ENCODE data around the gene RASGRP1.

Gene RASGRP1

DNA sequence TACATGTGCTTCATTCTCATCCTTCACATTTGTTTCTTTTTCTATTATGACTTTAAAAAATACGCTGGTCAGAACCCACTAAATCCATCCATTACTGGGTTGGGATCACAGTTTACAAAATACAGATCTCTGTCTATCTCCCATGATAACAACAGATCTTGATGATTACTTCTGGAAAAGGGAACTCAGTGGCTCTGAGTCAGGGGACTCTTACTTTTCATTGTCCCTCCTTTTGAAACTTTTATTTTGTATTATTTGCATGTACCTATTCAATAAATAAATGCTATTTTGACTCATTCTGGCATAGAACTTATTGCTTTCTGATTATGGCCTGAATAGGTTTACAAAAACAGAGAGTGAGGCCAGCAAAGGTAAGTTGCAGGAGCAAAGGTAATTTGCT is 11.6 kb upstream of the RASGRP1 start:
- DNase-seq (ENCODE audit: low read depth, low spot score), result no peak

DNA sequence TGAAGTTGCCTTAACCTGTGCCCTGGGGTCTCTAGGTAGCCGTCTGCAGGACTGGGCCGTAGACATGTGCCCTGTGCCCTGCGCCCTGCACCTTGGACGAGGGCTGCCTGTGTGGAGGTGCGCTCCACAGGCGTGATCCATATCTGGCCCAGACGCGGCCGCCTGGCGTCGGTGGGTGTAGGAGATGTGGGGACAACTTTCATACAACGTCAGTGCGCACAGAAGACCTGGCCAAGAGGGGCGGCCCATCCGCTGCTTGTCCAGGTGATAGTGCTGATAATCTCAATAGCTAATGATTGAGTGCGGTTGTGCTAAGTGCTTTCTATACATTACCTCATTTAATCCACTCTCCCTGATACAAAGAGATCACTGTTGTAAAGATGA is 665 bp upstream of the RASGRP1 start:
- DNase-seq (ENCODE audit: low read depth, low spot score), result no peak

DNA sequence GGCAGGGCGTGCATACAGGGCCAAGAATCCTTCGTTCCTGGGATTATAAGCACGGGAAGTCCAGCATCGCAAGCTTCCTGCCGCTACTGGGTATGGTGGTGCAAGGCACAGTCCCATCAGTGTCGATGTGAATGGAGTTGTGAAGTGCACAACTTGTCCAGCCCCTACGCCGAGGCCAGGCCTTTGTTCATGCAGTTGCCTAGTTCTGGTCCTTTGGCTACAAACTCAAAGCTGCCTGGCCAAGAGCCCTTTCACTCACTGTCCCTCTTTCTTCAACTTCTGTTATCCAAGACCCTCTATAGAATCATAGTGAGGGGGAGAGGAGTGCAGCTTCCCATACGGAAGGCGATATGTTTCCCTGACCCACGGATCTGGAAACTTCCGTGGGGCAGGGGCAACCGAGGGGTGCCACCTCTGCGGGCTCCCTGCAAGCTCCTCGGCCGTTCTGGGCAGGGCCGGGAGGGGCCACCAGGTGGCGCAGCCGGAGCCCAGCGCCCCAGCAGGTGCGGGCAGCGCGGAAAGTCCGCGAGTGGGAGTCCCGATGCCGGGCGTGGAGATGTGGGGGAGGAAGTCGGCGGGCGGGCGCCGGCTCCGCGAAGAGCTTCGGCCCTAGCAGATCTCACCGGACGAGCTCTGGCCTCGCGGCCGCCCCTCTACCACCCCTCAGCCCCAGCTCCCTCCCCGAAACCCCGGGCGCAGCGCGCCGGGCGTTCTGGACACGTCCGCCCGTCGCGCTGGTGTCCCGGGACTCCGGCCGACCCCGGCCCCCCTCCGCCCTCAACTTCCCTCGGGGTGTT is 693 bp downstream of the RASGRP1 start:
- DNase-seq (ENCODE audit: low read depth, low spot score), result no peak

DNA sequence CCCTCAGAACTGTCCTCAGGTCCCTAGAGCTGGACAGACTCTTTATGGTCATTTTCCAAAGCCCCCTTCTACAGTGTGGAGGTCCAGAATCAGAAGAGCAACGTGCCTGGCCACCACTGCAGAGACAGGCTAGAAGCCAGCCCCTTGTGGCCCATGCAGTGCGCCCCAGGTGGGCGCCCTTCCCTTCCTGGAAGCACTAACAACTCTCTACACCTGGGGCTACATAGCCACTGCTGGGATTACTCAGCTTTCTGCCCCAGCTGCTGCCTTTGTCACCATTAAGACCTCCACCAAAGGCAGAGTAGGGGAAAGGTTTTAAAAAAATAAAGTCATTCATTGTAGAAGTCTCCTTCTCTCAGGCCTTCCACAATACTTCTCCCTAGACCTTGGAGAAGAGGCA is 2.3 kb downstream of the RASGRP1 start:
- no peak for DNase-seq (ENCODE audit: low read depth, low spot score)

DNA sequence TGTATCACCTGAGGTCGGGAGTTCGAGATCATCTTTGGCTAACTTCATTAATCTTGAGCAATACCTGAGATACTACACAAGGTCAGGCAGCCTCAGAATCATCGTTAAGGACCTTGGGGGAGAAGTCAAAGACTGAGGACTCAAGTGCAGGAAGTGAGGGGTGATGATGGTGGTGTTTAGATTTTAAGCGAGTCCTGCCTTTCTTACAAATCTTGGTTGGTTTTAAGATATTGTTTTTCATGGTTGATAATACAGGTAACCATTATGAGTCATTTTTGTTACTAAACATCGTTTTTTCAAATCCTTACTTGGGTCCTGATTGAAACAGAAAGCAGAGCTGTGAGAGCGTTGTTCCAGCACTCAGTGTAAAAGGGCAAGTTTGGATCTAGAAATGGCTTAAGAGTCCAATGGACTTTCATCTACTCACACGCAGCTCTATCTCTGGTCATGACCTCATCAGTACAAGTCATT is 4.1 kb downstream of the RASGRP1 start:
- no peak for DNase-seq (ENCODE audit: low read depth, low spot score)

DNA sequence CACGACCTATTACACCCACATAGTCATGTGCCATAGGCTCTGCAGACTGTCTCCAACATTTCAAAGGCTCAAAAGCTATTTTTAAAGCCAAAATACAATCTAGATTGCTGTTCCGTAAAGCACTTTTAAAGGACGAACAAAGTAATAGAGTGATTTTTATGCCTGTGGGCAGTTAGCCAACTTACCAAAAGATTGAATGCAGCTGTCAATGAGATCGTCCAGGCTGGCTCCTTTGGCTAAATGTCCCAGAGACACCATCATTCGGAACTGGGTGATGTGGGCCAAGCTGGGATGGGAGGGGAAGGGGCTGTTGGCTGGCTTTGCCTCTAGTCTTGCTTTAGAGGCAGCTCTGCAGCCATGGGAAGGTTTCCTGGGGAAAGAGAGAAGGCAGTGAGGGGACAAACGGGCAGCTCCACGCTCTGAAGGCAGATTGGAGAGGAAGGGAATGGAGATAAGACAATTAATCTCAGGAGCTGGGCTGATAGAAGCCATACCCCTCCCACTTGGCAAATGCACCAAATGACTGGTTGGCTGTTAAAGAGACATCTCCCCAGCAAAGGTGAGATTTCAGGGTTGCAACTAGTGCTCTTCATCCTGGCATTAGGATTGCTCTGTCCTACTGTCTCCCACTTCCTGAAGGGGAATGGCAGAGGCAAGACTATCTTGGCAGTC is 4.8 kb downstream of the RASGRP1 start:
- DNase-seq (ENCODE audit: low read depth, low spot score), result no peak

DNA sequence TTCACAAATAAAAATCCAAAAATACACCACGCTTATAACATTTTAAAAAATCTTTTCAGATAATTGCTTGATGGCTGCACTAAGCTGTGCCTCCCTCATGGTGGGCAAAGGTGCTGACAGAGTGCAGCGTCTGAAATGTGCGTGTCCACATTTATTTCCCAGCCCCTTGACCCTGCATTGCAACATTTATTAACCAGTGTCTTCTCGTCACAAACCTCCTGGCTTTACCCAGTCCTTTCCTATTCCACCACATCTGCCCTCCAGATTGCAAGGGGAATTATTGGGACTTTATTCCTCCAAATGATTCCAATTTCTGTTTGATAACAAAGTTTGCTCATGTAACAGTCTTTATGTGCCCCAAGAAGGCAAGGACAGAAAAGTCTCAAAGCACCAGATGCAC is 5.5 kb downstream of the RASGRP1 start:
- no peak for DNase-seq (ENCODE audit: low read depth, low spot score)

DNA sequence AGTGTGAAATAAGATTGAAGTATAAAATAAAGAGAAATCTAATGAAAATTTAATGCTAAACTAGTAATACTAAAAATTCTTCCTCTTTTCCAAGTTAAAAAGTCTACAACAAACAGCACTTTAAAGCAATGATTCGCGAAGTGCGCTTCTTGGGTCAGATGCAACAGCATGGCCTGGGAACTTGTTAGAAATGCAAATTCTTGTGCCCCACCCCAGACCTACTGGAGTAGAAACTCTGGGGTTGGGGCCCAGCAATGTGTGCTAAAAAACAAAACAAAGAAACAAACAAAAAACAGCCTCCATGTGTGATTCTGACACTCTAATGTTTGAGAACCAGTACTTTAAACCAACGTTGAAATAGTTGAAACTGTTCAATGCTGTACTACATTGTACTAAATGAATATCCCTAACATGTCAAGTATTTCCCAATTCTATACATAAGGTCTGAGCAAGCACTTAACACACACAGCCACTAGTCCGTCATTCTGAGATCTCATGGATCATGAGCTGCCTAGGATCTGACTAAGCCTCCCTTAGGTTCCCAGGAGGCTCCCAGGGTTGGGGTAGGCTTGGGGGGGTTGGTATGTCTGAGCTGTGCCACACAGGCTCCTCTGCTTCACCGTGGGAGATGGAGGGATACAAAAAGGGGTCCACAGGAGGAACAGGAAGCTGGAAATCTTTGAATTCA is 6.1 kb downstream of the RASGRP1 start:
- no peak for DNase-seq (ENCODE audit: low read depth, low spot score)

DNA sequence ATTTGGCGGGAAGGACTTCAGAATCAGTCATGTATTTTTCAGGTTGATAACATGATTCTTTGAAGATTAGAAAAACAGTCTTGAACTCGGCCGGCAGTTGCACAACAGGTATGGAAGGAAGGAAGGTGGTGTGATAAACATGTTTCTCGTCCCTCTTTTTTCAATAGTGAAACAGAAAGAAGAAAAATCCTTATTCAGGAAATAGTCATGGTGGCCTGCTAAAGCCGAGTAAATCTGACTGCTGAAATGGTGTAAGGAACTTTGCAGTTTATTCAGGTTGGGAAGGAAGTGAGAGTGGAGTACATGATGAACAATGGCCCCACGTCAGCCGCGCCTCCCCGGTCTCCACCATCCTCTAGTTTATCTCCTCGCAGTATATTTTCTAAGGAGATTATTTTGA is 6.7 kb downstream of the RASGRP1 start:
- no peak for DNase-seq (ENCODE audit: low read depth, low spot score)

DNA sequence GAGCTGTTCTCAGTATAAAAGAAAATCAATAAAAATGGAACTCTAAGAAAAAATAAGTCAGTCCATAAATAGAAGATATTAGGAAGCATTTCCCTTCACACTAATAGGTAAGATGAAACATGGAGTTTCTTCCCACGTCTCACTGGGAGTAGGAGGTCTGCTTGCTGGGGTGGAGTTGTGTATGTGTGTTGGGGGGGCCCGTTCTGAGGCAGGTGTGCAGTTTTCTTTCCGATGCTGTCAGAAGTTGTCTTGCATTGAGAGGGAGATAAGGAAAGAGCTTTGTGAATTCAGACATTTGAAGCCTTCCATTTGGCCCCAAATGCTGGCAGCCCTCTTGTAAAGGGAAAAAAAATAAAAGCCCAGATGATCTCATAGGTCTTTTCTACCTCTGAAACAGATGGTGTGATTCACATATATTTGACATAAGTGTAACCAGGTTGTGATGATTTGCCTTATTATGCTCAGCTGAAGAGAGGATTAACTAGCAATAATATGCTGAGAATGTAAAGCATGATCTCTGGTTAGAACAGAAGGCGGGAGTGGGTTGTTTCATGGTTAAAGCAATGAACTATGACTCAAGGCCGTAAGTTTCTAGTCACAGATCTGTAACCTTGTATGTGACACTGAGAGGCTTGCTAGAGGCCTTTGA is 8.8 kb downstream of the RASGRP1 start:
- DNase-seq (ENCODE audit: low read depth, low spot score), result no peak

DNA sequence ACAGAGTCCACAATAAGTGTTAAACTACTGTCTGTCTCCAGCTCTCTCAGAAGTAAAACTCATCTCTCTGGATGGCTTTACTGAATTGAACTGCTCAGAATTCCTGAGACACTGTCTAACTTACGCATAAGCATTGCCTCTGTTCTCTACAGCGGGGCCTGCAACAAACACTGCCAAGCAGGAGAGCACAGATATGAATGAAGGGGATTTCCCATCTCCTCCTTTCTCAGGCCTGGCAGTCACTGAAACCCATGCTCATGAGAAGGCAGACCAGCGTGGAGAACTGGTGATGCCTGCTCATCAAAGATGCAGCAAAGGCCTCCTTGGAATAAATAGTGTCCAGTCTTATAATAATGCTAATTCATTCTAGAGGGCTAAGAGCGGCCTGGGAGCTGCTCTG is 10.3 kb downstream of the RASGRP1 start:
- no peak for DNase-seq (ENCODE audit: low read depth, low spot score)

DNA sequence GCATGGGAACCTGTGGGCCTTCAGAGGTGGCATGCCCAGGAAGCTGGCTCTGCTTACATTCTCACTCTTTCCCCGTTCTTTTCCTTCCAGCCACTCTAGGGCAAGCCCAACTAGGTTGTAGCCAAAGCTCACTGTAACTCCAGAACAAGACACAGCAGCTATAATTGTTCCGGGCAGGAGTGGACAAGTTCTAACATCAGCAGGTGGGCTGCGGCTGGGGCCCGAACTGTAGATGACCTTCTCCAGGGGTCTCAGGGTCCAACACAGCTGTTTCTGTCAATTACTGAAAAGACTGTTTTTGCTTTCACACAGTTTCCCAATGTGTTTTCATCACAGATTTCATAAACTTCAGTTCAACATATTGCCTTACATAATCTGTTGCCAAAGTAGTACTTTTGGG is 11.5 kb downstream of the RASGRP1 start:
- DNase-seq (ENCODE audit: low read depth, low spot score), result no peak

DNA sequence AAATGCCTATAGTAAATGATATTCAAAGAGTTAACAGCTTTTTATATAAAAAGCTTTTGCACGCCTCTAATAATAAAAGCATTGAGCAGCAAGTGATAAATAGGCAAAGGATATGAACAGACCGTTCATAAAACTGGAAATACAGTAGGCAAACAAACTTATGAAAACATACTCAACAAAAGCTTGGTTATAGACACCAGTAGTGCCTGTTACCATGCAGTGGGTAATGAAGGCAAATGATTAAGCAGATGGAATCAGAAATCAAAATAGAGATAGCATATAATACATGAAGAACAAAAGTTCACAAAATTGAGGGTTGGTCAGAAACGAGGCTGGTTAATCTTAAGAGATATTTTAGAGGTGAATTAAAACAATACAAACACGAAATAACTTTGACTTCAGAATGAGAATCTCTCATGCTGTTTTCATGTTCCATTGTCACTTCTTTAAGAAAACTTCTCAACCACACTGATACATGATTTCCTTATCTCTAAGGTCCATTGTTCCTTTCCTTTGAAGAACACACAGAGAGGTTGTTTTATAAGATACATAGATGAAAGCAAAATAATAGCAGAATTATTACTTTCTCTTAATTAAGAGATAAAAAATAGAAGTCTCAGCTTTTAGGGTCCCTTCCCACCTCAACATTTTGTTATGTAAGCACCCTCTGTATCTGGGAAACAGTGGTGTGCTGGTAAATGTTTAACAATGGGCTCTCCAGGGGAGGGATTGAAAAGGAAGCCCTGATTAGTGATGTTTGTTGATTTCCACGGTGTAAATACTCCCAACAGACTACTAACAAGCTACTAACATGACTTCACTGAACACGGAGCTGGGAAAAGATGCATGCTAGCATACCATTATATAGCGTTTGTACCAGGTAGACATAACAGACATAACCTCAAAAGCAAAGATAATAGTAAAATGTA is 12.6 kb downstream of the RASGRP1 start:
- DNase-seq (ENCODE audit: low read depth, low spot score), result no peak

DNA sequence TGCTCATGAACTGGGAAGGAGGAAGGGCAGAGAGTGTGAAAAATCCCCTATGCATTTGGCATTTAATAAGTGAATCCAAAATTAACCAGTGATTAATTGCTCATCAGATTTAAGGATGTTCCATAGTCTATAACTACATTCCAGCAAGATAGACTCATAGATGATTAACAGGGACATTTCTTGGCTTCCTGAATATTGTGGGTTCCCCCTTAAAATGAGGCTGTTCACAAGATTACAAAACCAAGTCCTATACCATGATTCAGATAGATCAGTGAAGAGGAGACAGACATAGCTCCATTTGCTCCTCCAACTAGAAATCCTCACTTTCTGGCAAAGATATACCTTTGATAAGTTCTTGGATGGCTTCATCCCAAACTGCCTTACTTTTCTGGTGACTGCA is 15.4 kb downstream of the RASGRP1 start:
- DNase-seq (ENCODE audit: low read depth, low spot score), result no peak

DNA sequence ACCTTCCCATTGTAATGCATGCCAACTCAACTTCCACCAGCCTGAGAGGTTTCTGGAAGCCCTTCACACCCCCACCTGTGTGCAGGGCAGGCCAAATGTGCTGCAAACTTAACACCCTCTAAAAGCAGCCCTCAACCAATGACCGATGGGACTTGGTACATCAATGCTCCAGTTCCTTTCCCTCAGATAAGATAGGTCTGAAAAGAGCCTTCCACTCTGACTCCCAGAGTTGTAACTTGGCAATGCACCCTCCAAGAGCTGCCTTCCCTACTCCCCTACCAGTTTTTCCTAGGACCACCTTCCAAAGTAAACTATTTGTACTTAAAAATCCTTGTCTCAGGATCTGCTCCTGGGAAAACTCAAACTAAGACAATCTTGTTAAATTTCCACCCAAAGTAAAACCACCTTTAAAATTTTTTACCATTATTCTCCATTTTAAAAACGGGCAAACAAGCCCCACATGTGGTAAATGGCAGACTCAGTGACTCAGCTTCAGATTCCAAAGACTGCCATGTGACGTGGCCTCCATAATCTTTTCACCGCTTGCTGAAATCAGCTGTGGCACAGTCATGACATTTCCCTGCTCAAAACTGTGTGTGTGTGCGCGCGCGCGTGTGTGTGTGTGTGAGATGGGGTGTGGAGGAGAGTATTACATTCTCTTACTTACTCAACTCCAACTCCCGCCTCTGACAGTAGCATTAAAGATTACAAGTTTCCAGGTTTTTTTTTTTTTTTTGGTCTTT is 17.2 kb downstream of the RASGRP1 start:
- DNase-seq (ENCODE audit: low read depth, low spot score), result no peak

DNA sequence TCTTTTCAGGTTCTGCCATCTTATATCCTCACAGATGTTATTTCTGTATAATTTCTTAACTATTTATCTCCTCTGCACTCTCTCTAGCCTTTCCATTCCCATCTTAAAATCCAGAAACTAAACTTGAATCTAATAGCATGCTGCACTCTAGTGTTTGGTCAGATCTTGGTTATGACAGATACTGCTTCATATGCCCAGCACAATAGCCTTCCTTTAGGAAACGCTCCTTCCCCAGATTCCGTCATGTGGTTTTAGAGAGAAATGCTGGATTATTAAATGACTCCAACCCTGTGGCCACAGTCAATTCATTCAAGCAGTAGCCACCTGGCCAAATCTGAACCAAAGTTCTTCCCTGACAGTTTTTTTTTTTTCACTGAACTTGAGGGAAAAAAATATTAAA is 19.4 kb downstream of the RASGRP1 start:
- DNase-seq (ENCODE audit: low read depth, low spot score), result no peak

DNA sequence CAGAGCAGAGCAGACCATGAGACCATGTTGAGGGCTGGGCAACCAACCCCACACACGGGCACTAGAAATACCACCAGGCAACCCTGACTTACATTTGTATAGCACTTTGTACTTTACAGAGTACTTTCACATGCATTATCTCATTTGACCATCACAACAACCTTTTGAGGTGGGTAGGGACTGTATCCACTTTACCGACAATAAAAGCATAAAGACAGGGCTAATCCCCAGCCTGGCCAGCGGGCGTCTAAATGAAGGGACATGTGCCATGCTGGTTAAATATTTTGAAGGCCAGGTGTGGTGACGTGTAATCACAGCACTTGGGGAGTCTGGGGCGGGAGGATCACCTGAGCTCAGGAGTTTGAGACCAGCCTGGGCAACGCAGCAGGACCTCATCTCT is 23.6 kb downstream of the RASGRP1 start:
- no peak for DNase-seq (ENCODE audit: low read depth, low spot score)

DNA sequence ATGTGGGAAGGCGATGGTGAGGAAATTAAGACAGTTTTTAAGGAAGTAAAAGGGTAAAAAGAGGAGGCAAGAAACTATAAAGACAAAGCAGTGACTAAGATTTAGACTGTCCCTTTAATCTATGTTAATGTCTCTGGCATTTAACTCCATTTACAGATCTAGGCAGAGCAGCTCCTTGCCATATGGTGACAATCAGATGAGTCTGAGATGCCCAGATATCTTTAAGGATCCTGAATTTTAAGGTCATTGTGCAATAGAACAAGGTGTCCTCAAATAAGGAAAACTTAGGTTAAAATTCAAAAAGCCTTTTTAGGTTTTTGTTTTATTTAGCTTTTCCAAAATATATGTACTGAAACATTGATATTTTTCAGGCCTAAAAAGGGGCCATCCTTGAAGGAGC is 24.1 kb downstream of the RASGRP1 start:
- DNase-seq (ENCODE audit: low read depth, low spot score), result no peak

DNA sequence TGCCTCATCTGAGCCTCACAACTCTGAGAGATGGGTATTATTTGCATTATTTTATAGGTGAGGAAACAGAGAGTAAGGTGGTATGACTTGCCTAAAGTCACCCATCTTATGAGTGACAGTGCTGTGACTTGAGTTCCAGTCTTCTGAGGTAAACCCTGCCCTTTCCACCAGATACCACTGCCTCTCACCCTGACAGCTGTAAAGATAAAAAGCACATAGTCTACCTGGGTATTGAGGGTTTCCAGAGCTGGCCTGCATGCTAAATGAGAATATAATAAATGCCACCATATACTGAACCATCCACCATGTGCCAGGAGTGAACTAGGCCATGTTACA is 25.6 kb downstream of the RASGRP1 start:
- no peak for DNase-seq (ENCODE audit: low read depth, low spot score)

DNA sequence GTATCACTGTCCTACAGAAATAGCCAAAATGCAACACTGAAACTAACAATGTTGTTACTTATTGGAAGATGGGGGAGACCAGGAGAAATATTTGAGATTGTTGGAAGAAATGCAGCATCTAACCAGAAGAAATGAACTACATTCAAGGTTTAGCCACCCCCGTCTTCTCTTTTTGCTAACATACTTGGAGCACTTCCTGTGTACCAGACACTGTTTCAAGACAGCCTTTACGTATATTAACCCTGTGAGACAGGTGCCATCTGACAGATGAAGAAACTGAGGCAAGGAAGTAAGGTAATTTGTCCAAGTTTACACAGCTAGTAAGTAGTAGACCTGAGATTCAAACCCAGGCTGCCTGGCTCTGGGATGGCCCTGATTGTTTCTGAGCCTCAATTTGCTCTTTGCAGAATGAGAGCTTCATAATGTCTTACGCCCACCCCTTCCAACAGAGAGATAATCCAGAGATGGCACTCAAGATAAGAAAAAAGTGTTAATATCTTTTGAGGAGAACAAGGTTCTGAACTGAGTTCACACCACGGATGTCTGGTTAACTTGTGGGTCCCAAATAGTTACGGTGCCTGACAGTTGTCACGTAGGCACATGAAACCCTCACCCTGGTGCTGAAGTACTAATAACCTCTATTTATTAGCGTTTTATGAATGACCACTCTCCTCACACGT is 26.1 kb downstream of the RASGRP1 start:
- no peak for DNase-seq (ENCODE audit: low read depth, low spot score)

Measured in brain pericyte (primary cell).